Esophagus muscularis mucosa (tissue), 4 donors: ENCODE data around the gene CX3CR1.

Source experiments
- CTCF ChIP-seq, 3 experiments: fragments of 200-600 bp in 2 of 3; fragments of 450-650 bp in 1 of 3; sonication (generic) in 2 of 3; IDR thresholded peaks; one replicate each; pipeline ENCODE4 v1.5.1; 2017 to 2019; ENCODE audit warnings: antibody characterized with exemption in 3 of 3, mild to moderate bottlenecking in 2 of 3, moderate library complexity in 1 of 3
- EP300 ChIP-seq: sonication (generic); formaldehyde crosslinking; IDR thresholded peaks from one replicate; pipeline ENCODE4 v1.6.1; 2017; ENCODE audit warnings: antibody characterized with exemption
- POLR2A ChIP-seq: fragments of 450-650 bp; IDR thresholded peaks from one replicate; pipeline ENCODE4 v1.6.1; 2017; ENCODE audit warnings: antibody characterized with exemption, moderate library complexity, mild to moderate bottlenecking, low read depth
- POLR2AphosphoS5 ChIP-seq, 2 donors: sonication (generic); formaldehyde crosslinking; IDR thresholded peaks; one replicate each; pipeline ENCODE4 v1.6.1; 2017; ENCODE audit warnings: antibody characterized with exemption in 2 of 2

GRCh38 chr3:39263576-39263975, 16.3 kb downstream of the CX3CR1 start:
- TF ChIP-seq CTCF (IDR thresholded peaks at IDR 0.05) (no peak), EP300 (no peak), POLR2A (no peak), POLR2AphosphoS5 (IDR thresholded peaks at IDR 0.05) (no peak)
